HG03108 (cell line): Measurements from ENCODE around the gene DOCK10.

Experiments
- ATAC-seq: cut with Tn5 transposase; IDR thresholded peaks from one replicate; pipeline ENCODE4 v1.9.1; 2021; ENCODE audit warnings: moderate library complexity; ENCODE audit not compliant: unreplicated experiment

The DOCK10 gene

DNA sequence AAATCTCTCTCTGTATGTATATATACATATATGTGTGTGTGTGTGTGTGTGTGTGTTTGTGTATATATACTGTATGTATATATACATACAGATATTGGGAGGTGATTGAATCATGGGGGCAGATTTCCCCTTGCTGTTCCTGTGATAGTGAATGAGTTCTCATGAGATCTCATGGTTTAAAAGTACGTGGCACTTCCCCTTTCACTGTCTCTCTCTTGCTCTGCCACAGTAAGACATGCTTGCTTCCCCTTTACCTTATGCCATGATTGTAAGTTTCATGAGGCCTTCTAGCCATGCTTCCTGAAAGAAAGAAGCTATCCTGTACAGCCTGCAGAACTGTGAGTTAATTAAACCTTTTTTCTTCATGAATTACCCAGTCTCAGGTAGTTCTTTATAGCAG lies 307.3 kb downstream of the DOCK10 start:
- no peak for ATAC-seq

DNA sequence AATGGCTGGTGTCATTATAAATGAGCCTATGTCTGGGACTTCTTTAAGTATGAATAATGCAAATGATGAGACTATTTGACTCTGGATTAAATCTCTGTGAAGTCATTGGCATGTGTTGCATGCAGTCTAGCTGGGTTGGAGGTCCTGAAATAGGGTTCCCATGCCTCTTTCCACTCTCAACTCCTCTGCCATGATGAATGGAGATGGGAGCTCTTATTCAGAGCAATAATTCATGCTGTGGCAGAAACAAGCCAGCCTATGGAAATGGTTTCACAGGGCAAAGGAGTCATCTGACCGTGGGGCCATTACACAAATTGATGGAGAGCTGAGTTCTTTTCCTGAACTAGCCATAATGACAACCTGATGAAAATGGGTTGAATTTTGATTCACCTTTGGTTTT lies 310.6 kb downstream of the DOCK10 start:
- ATAC-seq: no peak

DNA sequence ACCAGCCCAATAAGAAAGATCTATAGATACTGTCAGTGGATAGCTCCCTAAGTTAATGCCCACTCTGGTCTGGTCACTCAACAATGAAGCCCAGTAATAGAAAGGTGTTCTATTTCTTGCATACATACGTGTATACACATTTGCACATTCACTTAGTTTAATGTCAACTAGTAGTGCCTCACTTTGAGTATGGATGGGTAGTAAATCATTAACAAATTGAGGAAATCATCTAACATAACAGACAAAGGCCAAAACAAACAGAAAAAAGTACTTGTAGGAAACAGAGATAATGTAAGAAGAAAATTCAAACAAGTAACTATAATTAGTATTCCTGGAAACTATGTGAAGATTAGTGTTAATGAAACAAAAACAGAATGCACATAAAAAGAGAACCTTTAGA lies 312.8 kb downstream of the DOCK10 start:
- ATAC-seq: no peak

DNA sequence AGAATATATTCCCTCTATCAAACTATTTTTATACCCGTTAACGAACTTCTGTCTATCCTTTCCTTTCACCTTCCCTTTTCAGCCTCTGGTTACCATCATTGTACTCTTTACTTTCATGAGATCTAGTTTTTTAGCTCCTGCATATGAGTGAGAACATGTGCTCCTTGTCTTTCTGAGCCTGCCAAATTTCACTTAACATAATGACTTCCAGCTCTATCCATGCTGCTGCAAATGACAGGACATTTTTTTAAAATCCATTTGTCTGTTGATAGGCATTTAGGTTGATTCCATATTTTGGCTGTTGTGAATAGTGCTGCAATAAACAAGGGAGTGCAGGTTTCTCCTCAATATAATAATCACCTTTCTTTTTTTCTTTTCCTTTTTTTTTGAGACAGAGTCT lies 317.9 kb downstream of the DOCK10 start:
- no peak for ATAC-seq

DNA sequence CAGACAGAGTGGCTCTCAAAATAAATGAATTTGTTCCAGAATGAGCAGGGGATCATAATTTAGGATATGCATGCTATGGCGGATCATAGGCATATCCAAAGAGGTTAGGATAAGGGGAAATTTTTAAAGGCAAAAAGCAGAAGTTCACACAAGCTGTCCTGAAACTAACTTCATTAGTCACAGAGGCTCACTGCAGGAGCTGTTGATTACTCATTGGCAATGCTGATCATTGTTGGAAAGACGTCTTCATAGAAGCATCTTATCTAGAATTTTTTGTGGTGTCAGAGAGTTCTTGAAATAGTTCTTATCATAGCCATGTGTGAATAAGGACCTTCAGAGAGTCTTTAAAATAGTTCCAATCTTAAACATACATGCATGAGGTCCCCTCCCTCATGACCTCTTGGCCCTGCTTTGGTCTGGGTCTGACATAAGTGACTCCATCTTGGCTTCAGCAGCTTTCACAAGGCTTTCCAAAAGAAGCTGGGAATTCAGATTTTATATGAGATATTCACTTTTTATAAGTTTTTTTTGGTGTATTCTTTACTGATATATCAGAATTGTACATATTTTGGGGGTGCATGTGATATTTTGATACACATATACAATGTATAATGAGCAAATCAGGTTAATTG lies 318.6 kb downstream of the DOCK10 start:
- no peak for ATAC-seq

DNA sequence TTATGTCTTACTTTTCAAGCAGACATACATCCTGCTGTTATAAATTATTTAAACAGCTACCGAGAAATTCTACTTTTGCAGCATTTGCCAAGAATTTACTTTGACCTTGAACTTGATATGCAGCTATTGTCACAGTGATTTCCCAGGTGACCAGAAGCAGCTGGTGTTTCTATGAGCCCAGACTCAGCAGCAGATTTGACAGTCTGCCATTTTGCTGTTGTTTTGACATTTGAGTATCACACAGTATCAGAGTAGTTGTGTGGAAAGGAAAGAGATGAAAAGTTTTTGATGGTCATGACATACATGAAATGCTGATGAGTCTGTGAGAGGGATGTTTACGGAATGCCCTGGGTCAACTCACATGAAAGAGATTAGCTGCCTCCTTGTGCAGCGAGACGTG lies 319.5 kb downstream of the DOCK10 start:
- no peak for ATAC-seq

DNA sequence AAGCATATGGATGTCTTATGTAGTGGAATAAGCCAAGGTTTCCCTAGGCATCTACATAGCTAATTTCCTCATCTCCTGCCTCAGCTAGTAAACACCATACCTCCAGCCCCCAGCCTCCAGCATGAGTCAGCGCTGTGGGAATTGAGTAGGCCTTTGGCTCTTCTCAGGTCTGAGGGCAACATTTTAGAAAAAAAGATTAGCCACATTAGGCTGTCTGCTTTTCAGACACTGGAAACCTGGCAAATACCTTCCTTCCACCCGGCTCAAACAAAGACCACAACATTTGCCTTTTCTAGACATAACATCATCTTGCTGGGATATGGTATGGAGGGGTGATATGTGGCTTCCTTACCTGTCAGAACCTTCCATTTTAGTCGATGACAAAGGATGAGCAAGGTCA lies 320.0 kb downstream of the DOCK10 start:
- ATAC-seq: no peak

DNA sequence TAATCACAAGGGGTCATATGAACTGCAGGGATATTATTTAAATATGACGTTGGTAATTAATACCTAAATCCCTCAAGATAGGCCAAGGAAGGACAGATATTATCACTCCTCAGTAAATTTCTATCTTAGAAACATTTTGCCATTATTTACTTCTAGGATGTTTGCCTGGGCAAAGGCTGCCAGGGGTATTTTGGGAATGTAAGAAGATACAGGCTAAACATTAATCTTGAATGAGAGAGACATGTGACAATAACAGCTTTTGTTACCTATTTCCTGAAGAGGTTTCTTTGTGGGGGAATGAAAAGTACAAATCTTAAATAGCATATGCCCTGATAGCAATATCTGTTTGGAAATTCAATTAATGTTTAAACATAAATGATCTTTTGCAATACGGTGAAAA lies 325.3 kb downstream of the DOCK10 start:
- ATAC-seq: no peak

DNA sequence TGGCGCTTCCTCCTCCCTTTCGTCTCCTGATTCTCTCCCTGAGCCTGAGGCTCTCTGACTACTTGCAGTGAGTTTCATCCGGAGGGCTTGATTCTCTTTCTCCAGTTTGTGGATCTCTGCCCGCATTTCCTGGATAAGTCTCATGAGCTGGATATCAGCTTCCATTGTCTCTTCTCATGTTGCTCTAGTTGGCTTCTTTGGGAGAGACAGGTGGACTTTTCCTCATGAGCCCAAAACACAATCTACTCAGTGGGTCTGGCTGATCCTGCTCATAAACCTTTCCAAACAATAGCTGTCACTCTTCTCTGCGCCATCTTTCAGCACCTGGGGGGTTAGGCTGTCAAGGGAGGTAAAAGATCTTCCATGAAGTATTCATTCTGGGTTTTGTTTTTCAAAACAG lies 326.1 kb downstream of the DOCK10 start, which contains the start of gene CCDC195:
Gene CCDC195 (minus strand): TSS at position 165 of the 400 bp plus-strand sequence. CDS start 0 bp downstream, at position 165.
- no peak for ATAC-seq
